Activated effector memory CD4-positive, alpha-beta T cell treated with Interleukin-2 at 50 U/mL for 16 hours (primary cell): ENCODE measurements around the gene NKX2-8.

Source experiments
- DNase-seq: peaks from one replicate; pipeline ENCODE4 v3.0.0-alpha.2; 2020

The NKX2-8 gene

GRCh38 chr14:36582011-36582873 lies at the start of gene NKX2-8:
Gene NKX2-8, minus strand, starts transcription at chr14:36582614. Its CDS starts 225 bp downstream, at chr14:36582389.
- DNase-seq, result no peak

- DNase-seq, result no peak
Measured at GRCh38 chr14:36627981-36628380, 45.6 kb upstream of the NKX2-8 start.

DNA sequence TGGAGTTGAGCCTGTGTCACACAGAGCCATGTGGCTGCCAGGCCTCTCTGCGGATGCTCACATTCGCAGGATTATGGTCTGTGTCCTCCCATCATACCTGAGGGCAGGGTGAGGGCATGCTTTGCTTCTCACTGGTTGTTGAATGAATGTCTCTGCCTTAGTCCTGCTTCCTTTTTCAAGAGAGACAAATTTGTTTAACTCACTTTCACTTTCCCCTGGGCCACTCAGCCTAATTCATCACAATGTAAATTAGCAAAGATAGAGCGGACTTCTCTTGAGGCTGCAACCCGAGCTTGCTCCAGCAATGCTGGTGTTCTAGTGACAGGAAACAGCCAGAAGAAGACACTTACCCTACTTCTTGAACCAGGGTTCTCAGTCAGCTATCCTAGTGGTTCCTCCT lies 43.7 kb upstream of the NKX2-8 start:
- no peak for DNase-seq

- DNase-seq, result no peak
Measured at GRCh38 chr14:36625436-36625835, 43.0 kb upstream of the NKX2-8 start.

DNA sequence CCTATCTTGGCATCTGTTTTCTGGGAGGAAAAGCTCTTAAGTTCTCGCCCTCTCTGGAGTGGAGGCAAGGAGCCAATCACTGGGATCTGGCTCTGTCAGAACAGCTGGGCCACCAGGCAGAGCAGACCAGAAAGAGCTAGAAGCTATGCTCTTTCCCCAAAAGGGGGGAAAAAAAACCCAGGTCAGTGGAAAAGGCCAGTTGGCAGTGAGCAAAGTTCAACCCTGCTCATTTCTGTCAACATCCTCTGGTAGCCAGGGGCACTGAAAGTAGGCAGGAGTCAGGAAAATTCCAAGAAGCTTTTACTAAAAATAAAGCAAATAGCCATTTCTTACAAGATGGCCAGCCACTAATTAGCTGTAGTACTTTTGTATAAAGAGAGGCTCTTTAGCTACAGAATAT lies 42.6 kb upstream of the NKX2-8 start:
- no peak for DNase-seq

DNA sequence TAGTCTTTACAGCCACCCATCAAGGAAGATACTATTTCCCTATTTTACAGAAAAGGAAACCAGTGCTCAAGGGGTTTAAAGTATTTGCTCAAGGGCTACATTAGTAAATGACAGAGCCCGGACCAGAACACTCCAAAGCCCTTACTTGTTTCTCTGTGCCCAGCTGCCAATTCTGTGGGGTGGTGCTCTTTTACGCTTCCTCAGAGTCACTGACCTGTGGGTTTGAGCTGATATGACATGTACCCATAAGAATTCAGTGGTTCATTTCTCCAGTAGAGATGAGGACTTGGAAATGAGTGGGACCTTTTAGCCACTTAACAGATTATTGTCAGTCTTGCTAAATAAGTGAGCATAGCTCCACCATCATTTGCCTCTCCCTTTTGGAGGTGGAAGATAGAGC lies 37.4 kb upstream of the NKX2-8 start:
- DNase-seq, result no peak

GRCh38 chr14:36619131-36619530 lies 36.7 kb upstream of the NKX2-8 start:
- DNase-seq, result no peak

DNA sequence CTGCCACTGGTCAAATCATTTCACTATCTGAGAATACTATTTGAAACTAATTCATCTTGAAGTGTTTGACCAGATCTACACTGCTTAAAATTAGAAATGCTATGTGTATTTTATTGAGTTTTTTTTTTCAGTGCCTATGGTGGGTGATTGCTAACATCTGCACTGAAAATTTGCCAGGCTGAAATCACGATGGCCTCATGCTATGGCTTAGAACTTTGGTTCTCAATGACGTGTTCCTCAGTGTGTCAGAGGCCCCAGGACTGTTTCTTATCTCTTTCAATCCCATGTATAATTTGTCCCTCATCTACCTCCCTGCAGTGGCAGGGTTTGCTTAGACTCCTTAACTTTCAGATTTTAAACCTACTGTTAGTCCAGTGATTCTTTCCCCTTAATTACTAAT lies 36.2 kb upstream of the NKX2-8 start:
- DNase-seq, result no peak

DNA sequence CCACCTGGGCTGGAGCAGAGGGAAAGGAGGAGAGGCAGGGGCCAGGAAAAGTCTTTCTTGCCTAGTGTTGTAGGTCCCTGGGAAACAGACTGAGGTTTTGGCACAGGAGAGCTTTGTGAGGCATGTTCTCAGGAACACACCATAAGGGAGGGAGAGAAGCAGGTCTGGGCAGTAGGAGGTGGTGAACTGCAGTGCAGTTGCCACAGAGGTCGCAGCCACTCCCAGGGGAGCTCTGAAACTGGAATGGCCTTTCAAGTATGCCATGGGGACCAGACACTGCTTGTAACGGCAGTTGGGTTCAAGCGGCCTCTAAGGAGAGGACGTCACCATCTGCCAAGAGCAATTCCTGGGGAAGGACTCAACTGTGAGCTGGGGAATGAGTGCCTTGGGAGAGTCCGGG lies 35.4 kb upstream of the NKX2-8 start:
- no peak for DNase-seq

GRCh38 chr14:36605506-36605857 lies 23.1 kb upstream of the NKX2-8 start:
- no peak for DNase-seq

DNA sequence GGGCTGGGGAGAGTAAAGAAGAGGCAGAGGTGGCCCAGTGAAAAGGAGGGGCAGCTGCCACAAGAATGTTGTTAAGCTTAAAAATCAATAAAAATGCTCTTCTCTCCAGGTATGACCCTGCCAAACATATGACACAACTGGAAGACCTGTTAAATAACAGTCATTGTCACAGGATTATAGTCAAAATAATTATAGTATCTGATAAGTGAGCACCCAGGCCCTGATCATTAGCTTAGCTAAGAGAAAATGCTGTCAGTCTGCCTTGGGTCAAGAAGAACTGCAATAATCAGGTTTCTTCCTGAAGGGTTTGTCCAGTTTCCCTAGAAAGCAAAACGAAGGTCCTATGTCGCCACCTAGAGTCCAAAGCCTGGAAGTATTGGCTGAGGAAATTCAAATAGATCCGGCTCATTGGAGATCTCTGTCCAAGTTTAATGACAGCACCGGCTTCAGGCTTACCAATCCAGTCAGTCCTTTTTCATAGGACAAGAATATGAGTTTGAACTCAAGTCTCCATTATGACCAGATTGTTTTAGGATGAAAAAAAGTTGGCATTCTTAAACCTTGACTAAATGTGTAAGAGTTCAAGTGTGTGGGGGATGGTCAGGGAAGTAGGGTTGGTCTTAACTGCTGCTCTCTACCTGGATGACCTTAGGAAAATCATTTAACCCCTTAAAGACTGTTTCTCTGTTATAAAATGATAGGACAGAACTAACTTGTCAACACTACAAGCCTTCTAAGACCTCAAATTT lies 22.5 kb upstream of the NKX2-8 start:
- DNase-seq, result no peak

DNA sequence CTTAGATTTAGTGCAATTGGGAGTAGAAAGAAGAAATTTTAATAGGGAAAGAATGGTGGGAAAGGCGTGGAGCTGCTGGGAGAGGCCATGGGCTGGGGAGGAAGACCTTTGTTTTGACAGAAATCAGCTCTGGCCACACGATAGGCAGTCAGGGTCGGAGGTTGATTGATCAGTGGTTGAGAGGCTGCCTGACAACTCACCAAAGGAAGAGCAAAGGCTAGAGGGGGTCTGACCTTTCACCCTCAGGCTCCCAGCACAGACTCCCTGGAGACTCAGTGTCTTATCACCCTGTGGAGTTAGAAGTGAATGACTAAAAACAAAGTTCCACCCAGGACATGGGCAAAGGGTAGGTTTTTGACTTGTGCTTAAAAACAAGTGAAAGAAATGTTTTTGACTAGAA lies 18.0 kb upstream of the NKX2-8 start:
- no peak for DNase-seq

DNA sequence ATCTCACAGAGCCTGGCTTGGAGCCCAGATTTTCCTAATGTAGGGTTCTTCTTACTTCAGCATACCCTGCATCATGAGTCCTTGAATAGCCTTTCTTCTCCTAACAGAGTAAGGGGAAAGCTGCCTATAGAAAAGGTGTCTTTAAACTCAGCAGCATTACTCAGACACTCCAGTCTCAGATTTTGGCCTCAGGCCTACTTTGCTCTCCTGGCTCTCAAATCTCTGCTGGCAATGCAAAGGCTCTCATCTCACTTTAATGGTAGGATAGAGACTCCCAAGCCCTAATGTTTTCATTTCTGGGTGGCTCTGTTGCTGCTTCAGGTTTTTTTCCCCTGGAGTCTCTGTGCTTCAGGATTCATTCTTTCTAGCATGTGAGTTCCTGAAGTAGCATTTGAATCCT lies 9.1 kb upstream of the NKX2-8 start:
- DNase-seq, result no peak

DNA sequence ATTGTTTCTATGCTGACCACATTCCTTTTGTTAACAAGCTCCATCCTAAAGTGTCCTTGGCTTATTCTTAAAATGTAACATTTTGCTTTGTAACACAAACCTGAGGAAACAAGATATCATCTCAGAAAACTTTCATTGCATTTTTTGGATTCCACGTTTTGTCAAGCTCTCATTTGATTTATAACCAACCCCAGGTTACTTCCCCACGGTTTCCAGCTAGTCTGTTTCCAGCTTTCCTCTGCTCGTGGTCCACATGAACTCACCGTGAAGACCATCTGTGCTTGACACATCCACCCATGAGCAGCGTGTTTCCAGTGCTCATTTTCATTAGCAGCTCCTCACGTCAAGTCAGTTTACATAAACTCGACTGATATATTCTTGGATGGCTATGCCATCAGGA lies 6.4 kb upstream of the NKX2-8 start:
- no peak for DNase-seq

GRCh38 chr14:36588119-36588518 lies 5.7 kb upstream of the NKX2-8 start:
- DNase-seq, result no peak

DNA sequence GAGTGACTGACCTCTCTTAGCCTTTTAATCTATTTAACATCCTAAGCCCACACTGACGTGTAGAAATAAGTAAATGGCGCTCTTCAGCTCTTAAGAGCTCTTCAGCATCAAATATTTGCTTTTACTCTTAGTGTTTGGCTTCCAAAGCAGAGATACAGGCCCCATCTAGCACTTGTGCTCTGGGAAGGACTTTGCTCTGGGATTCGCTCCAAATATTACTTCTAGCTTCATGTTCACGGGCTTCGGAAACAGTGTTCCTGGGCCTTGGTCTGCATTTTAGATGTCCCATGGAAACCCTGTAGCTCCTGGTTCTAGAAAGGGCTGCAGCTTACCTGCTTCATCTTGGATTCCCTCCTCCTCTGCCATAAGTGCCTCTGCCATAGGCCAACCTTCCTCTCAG lies 2.7 kb upstream of the NKX2-8 start:
- DNase-seq, result no peak

DNA sequence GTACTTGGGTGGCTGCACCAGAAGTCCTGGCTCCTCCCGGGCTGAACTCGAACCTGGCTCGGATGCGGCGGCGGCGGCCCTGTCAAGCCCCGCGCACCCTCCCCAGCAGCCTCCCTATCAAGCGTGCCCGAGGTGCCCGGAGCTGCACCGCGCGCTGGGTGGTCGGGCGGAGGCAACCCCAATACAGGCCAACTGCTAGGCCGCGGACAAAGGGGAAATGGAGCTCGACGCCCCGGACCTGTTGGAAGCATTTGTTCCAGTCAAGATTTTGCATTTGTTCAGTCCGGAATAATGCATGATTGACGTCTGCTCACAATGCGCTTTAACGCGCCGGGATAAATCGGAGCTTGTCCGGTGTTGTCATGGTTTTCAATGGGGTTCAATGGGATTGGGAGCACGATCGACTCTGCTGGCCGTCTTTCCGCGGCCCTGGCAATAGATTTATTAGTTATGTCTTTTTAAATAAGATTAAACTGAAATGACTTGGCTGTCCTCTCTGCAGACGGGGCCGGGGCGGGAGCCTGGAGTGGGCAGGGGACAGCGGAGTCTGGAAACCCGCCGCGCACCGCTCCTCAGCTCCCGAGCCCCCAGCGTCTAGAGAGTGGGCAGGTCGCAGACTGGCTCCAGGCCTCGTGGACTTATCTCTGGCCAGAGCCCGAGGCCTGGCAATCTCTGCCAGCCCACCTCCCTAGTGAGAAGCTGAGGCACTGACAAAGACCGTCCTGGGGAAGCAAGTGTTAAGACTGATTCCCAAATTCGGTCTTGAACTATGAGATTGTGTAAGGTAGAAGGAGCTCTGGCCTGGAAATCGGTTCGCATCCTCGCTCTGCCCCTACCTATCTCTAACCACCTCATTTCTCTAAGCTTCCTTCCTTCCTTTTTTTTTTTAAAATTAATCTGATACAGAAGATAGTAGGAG lies 1.7 kb upstream of the NKX2-8 start:
- no peak for DNase-seq

DNA sequence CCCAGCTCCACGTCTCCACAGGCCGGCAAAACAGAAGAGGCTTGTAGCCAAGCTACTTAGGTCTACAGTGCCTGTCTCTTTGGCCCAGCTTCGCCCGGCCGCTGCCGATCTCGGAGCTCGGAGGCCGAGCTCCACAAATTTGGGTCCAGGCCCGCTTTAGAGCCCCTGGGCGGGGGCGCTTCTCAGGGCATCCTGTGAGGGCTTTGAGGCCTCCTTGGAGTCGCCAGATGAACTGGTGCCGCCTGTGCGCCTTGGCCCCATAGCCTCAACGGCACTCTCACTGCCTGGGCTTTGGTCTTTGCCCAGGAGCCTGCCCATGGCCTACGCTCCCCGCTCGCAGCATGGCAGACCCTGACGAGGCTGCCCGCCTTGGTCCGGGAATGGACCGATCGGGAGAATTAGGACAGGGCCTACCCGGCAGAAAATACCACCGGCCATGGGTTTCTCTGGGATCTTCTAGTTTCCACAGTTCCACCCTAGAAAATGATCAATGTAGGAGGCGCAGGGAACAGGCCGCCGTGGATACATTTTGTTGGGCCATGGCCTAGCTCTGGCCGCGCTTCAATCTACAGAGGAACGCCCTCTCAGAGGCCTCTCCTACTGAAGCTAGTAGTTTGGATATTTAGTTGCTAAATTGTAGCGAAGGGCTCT lies 953 bp upstream of the NKX2-8 start:
- no peak for DNase-seq

DNA sequence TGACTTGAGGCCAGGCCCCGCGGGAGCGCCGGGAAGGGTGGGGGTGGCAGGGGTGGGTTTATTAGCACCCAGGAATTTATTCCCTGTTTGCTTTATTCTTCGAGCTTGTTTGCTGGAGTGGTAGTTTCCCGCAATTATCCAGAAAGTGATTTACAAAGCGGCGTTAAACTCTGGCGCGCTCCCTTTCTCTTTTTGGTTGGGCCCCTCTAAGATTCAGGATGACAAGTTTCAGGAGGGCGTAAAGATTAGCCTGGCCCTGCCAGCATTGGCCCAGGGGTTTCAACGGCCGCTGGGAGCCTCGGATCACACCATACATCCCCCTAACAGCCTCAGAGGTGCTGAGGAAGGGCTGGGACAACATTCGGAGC lies 444 bp upstream of the NKX2-8 start:
- no peak for DNase-seq

DNA sequence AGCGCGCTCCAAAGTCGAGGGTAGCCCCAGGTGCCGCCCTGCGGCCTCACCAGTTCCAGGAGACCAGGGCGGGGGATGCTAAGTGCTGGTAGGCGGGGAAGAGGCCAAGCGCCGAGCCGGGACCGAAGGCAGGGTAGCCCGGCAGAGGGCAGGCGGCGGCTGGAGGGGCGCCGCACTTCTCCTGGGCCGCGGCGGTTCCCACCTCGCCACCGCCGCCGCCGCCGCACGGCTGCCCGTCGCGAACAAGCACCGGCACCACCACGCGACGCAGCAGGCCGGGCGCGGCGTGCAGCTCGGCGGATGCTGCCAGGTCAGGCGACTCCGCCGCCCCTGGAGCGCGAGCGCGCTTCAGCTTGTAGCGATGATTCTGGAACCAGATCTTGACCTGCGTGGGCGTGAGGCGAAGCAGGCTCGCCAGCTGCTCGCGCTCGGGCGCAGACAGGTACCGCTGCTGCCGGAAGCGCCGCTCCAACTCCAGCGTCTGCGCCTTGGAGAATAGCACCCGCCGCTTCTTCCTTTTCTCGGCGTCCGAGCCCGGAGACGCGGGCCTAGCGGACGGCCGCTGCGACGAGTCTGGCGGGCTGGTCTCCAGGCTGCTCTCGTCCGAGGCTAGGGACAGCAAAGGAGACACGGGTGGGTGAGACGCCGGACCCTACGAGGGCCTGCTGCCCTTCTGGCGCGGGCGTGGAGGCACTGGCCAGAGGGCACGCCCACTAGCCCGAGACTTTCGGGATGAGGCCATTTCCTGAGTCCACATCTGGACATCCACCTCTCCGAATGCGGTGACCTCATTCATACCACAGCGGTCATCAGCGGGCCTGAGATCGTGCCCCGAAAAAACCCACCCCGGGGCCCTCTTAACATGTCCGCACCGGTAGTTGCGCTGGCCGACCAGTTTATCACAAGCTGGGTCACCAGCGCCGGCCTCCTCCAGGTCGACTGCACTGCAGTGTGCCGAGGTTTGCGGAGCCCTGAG lies 1.3 kb downstream of the NKX2-8 start:
- DNase-seq, result no peak

DNA sequence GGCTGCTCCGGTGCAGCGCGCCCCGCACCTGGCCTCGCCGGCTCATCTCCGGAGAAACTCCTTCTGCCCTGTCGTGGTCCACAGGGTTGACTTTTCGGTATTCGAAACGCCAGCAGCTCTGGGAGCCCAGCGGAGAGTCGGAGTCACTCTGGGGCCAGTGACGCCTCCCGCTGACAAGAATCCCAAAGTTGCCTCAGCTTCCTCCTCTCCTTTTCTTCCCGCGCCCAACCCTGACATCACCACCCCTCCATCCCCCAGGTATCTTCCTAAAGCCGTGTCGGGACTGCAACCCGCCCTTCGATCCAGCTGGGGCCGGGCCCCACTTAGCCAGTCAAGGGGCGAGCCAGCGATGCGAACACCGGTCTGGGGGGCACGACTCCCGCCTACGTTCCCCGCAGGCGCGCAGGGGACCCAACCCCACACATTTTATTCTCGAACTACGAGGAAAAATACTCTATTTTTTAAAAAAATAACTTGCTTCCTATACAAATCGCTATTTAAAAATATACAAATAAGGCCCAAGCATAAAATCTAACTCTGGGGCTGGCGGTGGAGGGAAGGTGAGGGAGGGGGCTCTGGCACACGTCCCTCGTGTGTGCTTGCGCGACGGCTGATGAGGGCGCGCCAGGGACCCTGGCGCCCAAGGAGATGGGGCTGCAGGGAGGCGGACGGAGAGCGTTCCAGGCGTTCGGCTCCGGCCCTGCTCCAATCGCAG lies 2.1 kb downstream of the NKX2-8 start:
- DNase-seq, result no peak
